ENCODE results near the gene METTL5. TPM values are rescaled to one million over a fixed set of nuclear protein-coding genes. Genes with fewer than 3 reads are reported as not detected.
"Not testable (repeated sequence)": the region's sequence is repeated elsewhere in the genome, so short reads cannot be mapped to it uniquely, and the experiment has no call there.

METTL5 gene
- total RNA-seq, 1 donor from 2014 or later = 52.3 TPM

GRCh38 chr2:169868951-169869350 lies 44.2 kb upstream of the METTL5 start:
- Histone ChIP-seq H3K4me2 (ENCODE audit: low read length) (no peak overlapping the region), H3K4me1 (ENCODE audit: insufficient read depth, low read length) (no peaks in the 10 kb centered on the region), H3K36me3 (ENCODE audit: insufficient read depth, low read length) (no peaks in the 10 kb centered on the region), H3K9ac (ENCODE audit: low read length) (no peak overlapping the region), H3K27ac (ENCODE audit: low read depth, low read length) (no peak overlapping the region), H3K27me3 (ENCODE audit: insufficient read depth, low read length) (no peaks in the 10 kb centered on the region), H4K20me1 (ENCODE audit: insufficient read depth, low read length) (peaks cover 17% of the 10 kb centered on the region), H3K9me3 (ENCODE audit: insufficient read depth, low read depth, low read length) (no peaks in the 10 kb centered on the region), H3K79me2 (ENCODE audit: insufficient read depth, low read length) (peaks cover 54% of the 10 kb centered on the region), H2AFZ (ENCODE audit: low read depth, low read length) (no peak overlapping the region), H3K4me3 (ENCODE audit: insufficient read depth, low read depth, low read length) (no peak overlapping the region)
- DNase-seq (ENCODE audit: low read depth) = no peak
- peaks cover 5% of the 10 kb centered on the region for H3K4me1 Mint-ChIP-seq (ENCODE audit: low read depth, unreplicated experiment)
- H3K27ac Mint-ChIP-seq (ENCODE audit: unreplicated experiment) = no peak overlapping the region
- FAIRE-seq = no peak
- H3K27me3 Mint-ChIP-seq (ENCODE audit: low read depth, unreplicated experiment) = no peaks in the 10 kb centered on the region
- H3K36me3 Mint-ChIP-seq (ENCODE audit: low read depth, unreplicated experiment) = no peaks in the 10 kb centered on the region
- no peak overlapping the region for H3K4me3 Mint-ChIP-seq (ENCODE audit: unreplicated experiment)
- peaks cover 2% of the 10 kb centered on the region for H3K9me3 Mint-ChIP-seq (ENCODE audit: unreplicated experiment)
- TF ChIP-seq EZH2 (IDR thresholded peaks at IDR 0.05; ENCODE audit: insufficient read depth, low read length) (no peak), CTCF (IDR thresholded peaks at IDR 0.05; ENCODE audit: insufficient read depth, low read depth, low read length) (no peak)

GRCh38 chr2:169867579-169867978 lies 42.9 kb upstream of the METTL5 start:
- Histone ChIP-seq H3K9me3 (ENCODE audit: insufficient read depth, low read depth, low read length) (no peaks in the 10 kb centered on the region), H2AFZ (ENCODE audit: low read depth, low read length) (no peak overlapping the region), H3K4me2 (ENCODE audit: low read length) (no peak overlapping the region), H3K79me2 (ENCODE audit: insufficient read depth, low read length) (peaks cover 67% of the 10 kb centered on the region), H3K27ac (ENCODE audit: low read depth, low read length) (no peak overlapping the region), H3K36me3 (ENCODE audit: insufficient read depth, low read length) (no peaks in the 10 kb centered on the region), H3K4me3 (ENCODE audit: insufficient read depth, low read depth, low read length) (no peak overlapping the region), H3K4me1 (ENCODE audit: insufficient read depth, low read length) (no peaks in the 10 kb centered on the region), H3K9ac (ENCODE audit: low read length) (no peak overlapping the region), H3K27me3 (ENCODE audit: insufficient read depth, low read length) (no peaks in the 10 kb centered on the region), H4K20me1 (ENCODE audit: insufficient read depth, low read length) (peaks cover 28% of the 10 kb centered on the region)
- no peaks in the 10 kb centered on the region for H3K27me3 Mint-ChIP-seq (ENCODE audit: low read depth, unreplicated experiment)
- FAIRE-seq = no peak
- no peak overlapping the region for H3K4me3 Mint-ChIP-seq (ENCODE audit: unreplicated experiment)
- H3K4me1 Mint-ChIP-seq (ENCODE audit: low read depth, unreplicated experiment) = peaks cover 5% of the 10 kb centered on the region
- peaks cover 4% of the 10 kb centered on the region for H3K9me3 Mint-ChIP-seq (ENCODE audit: unreplicated experiment)
- no peak for TF ChIP-seq CTCF (IDR thresholded peaks at IDR 0.05; ENCODE audit: insufficient read depth, low read depth, low read length)
- TF ChIP-seq EZH2 (IDR thresholded peaks at IDR 0.05; ENCODE audit: insufficient read depth, low read length) = no peak
- H3K27ac Mint-ChIP-seq (ENCODE audit: unreplicated experiment) = no peak overlapping the region
- H3K36me3 Mint-ChIP-seq (ENCODE audit: low read depth, unreplicated experiment) = no peaks in the 10 kb centered on the region
- no peak for DNase-seq (ENCODE audit: low read depth)

GRCh38 chr2:169866230-169866629 lies 41.5 kb upstream of the METTL5 start:
- H3K27ac ChIP-seq (ENCODE audit: low read depth, low read length); H3K9me3 Mint-ChIP-seq (ENCODE audit: unreplicated experiment); FAIRE-seq: not testable (repeated sequence)

More at GRCh38 chr2:169866230-169866629, 41.5 kb upstream of the METTL5 start:
- Histone ChIP-seq H3K79me2 (ENCODE audit: insufficient read depth, low read length) (peaks cover 77% of the 10 kb centered on the region), H4K20me1 (ENCODE audit: insufficient read depth, low read length) (peaks cover 28% of the 10 kb centered on the region)
- DNase-seq (ENCODE audit: low read depth); H3K4me3 ChIP-seq (ENCODE audit: insufficient read depth, low read depth, low read length); H3K4me2 ChIP-seq (ENCODE audit: low read length); H3K36me3 Mint-ChIP-seq (ENCODE audit: low read depth, unreplicated experiment); H3K9ac ChIP-seq (ENCODE audit: low read length); H3K27me3 Mint-ChIP-seq (ENCODE audit: low read depth, unreplicated experiment); H3K9me3 ChIP-seq (ENCODE audit: insufficient read depth, low read depth, low read length); H3K36me3 ChIP-seq (ENCODE audit: insufficient read depth, low read length); H2AFZ ChIP-seq (ENCODE audit: low read depth, low read length); H3K27me3 ChIP-seq (ENCODE audit: insufficient read depth, low read length); H3K4me3 Mint-ChIP-seq (ENCODE audit: unreplicated experiment); H3K4me1 ChIP-seq (ENCODE audit: insufficient read depth, low read length); H3K4me1 Mint-ChIP-seq (ENCODE audit: low read depth, unreplicated experiment): not testable (repeated sequence)
- H3K27ac Mint-ChIP-seq (ENCODE audit: unreplicated experiment) = peak overlapping the region; percentile 34

Data from astrocyte (in vitro differentiated cells and primary cell).